SIG-M5 (cell line): ENCODE results near the gene ALG10.
A peak's percentile ranks its signal among the peaks of the same experiment; 100 is the strongest.
"Not testable (repeated sequence)": the region's sequence is repeated elsewhere in the genome, so short reads cannot be mapped to it uniquely, and the experiment has no call there.

Experiments
- DNase-seq: peaks from one replicate; lab custom pipeline; 2025; lab: John Stamatoyannopoulos, UW

The ALG10 gene

GRCh38 chr12:34022079-34022830 lies at the start of gene ALG10:
TSS of gene ALG10 (plus strand) at chr12:34022496. CDS start at chr12:34022600, 104 bp downstream.
- DNase-seq: peak; percentile 84

- DNase-seq: not testable (repeated sequence)
Measured at GRCh38 chr12:33972884-33973283, 49.4 kb upstream of the ALG10 start.

- no peak for DNase-seq
Measured at GRCh38 chr12:33977887-33978286, 44.4 kb upstream of the ALG10 start.

- no peak for DNase-seq
Measured at GRCh38 chr12:33988197-33988805, 34.0 kb upstream of the ALG10 start.

GRCh38 chr12:33988913-33989312 lies 33.4 kb upstream of the ALG10 start:
- no peak for DNase-seq

- DNase-seq: no peak
Measured at GRCh38 chr12:33994857-33995808, 27.2 kb upstream of the ALG10 start.

- DNase-seq: not testable (repeated sequence)
Measured at GRCh38 chr12:34008835-34009234, 13.5 kb upstream of the ALG10 start.

GRCh38 chr12:34016361-34016760 lies 5.9 kb upstream of the ALG10 start:
- DNase-seq: no peak

GRCh38 chr12:34021071-34021470 lies 1.2 kb upstream of the ALG10 start:
- no peak for DNase-seq

- DNase-seq: not testable (repeated sequence)
Measured at GRCh38 chr12:34027661-34028060, 5.4 kb downstream of the ALG10 start.

GRCh38 chr12:34030591-34030990 lies 8.3 kb downstream of the ALG10 start:
- no peak for DNase-seq

- DNase-seq: no peak
Measured at GRCh38 chr12:34033628-34034296, 11.5 kb downstream of the ALG10 start.

- DNase-seq: not testable (repeated sequence)
Measured at GRCh38 chr12:34038357-34038756, 16.1 kb downstream of the ALG10 start.

GRCh38 chr12:34046570-34046969 lies 24.3 kb downstream of the ALG10 start:
- DNase-seq: no peak

- DNase-seq: not testable (repeated sequence)
Measured at GRCh38 chr12:34047855-34048254, 25.6 kb downstream of the ALG10 start.

GRCh38 chr12:34048714-34049113 lies 26.4 kb downstream of the ALG10 start:
- no peak for DNase-seq

- no peak for DNase-seq
Measured at GRCh38 chr12:34051486-34051885, 29.2 kb downstream of the ALG10 start.

GRCh38 chr12:34054938-34055337 lies 32.6 kb downstream of the ALG10 start:
- DNase-seq: no peak
